NCI-H1048 (cell line): ENCODE data around the gene S100A6.
"Not testable (repeated sequence)": the region's sequence is repeated elsewhere in the genome, so short reads cannot be mapped to it uniquely, and the experiment has no call there.

Experiments
- DNase-seq: peaks from one replicate; lab custom pipeline; 2025; lab: John Stamatoyannopoulos, UW

S100A6 gene

GRCh38 chr1:153563991-153564390, 28.2 kb upstream of the S100A6 start:
- DNase-seq = no peak

- DNase-seq = no peak
Observed at GRCh38 chr1:153563483-153563901, 27.7 kb upstream of the S100A6 start.

- DNase-seq = not testable (repeated sequence)
Observed at GRCh38 chr1:153562021-153562420, 26.2 kb upstream of the S100A6 start.

- no peak for DNase-seq
Observed at GRCh38 chr1:153561466-153561985, 25.7 kb upstream of the S100A6 start.

GRCh38 chr1:153560771-153561465, 25.1 kb upstream of the S100A6 start:
- DNase-seq = no peak

GRCh38 chr1:153560241-153560640, 24.4 kb upstream of the S100A6 start:
- no peak for DNase-seq

GRCh38 chr1:153557877-153558276, 22.1 kb upstream of the S100A6 start:
- no peak for DNase-seq

- DNase-seq = no peak
Observed at GRCh38 chr1:153556348-153556747, 20.6 kb upstream of the S100A6 start.

- DNase-seq = no peak
Observed at GRCh38 chr1:153553830-153554541, 18.2 kb upstream of the S100A6 start.

- no peak for DNase-seq
Observed at GRCh38 chr1:153553096-153553495, 17.3 kb upstream of the S100A6 start.

- DNase-seq = no peak
Observed at GRCh38 chr1:153552335-153552734, 16.5 kb upstream of the S100A6 start.

- no peak for DNase-seq
Observed at GRCh38 chr1:153550827-153551500, 15.2 kb upstream of the S100A6 start.

GRCh38 chr1:153550398-153550758, 14.6 kb upstream of the S100A6 start:
- no peak for DNase-seq

- no peak for DNase-seq
Observed at GRCh38 chr1:153549741-153550397, 14.1 kb upstream of the S100A6 start.

- no peak for DNase-seq
Observed at GRCh38 chr1:153548722-153549688, 13.2 kb upstream of the S100A6 start, which contains the start of gene S100A3. Gene S100A3 (minus strand): TSS chr1:153549258. CDS start chr1:153548485, 773 bp downstream.

- DNase-seq = no peak
Observed at GRCh38 chr1:153547560-153548551, 12.1 kb upstream of the S100A6 start.

GRCh38 chr1:153546796-153547559, 11.2 kb upstream of the S100A6 start:
- no peak for DNase-seq

- no peak for DNase-seq
Observed at GRCh38 chr1:153546371-153546770, 10.6 kb upstream of the S100A6 start.
